H1 (cell line): ENCODE data around the gene KPNA6. TPM values are rescaled to one million over a fixed set of nuclear protein-coding genes. Genes with fewer than 3 reads are reported as not detected.

ENCODE experiments used
- CTCF ChIA-PET: fragments of 300-600 bp; sonication (Branson Sonifier 250); formaldehyde crosslinking; loops from one replicate; lab custom pipeline; 2021; ENCODE audit not compliant: partially characterized antibody; lab: Charles Lee
- POLR2A ChIA-PET: fragments of 300-600 bp; sonication (Branson Sonifier 250); formaldehyde crosslinking; loops from one replicate; lab custom pipeline; 2021; ENCODE audit warnings: inconsistent platforms; ENCODE audit not compliant: partially characterized antibody; lab: Charles Lee
- DNase-seq, 2 experiments: peaks; one replicate each; pipeline versions ENCODE4 v3.0.0 to v3.0.0-alpha.2; 2010 to 2022; ENCODE audit warnings: low spot score in 2 of 2, low read depth in 1 of 2, mixed read lengths in 1 of 2
- FAIRE-seq: peaks from 2 replicates; lab custom pipeline; 2011; peaks lifted over from hg19 to GRCh38; lab: Jason Lieb, UNC
- H2AFZ ChIP-seq: 2 replicates; pipeline ENCODE4 v1.8.1; 2012; ENCODE audit warnings: low read length, inconsistent platforms
- H2AK5ac ChIP-seq: 2 replicates; pipeline ENCODE4 v1.6.1; 2013; ENCODE audit warnings: low read depth, low read length
- H2BK120ac ChIP-seq: replicated peaks from 2 replicates; pipeline ENCODE3; 2013; ENCODE audit warnings: low read depth, low read length, inconsistent platforms
- H2BK12ac ChIP-seq: 2 replicates; pipeline ENCODE4 v1.6.1; 2013; ENCODE audit warnings: low read depth, low read length
- H2BK15ac ChIP-seq: 2 replicates; pipeline ENCODE4 v1.6.1; 2013; ENCODE audit warnings: low read length
- H2BK20ac ChIP-seq: 2 replicates; pipeline ENCODE4 v1.6.1; 2013; ENCODE audit warnings: low read length
- H2BK5ac ChIP-seq: 2 replicates; pipeline ENCODE4 v1.6.1; 2013; ENCODE audit warnings: low read depth, low read length
- H3K14ac ChIP-seq: 2 replicates; pipeline ENCODE4 v1.6.1; 2013; ENCODE audit warnings: inconsistent platforms; ENCODE audit not compliant: insufficient read length
- H3K18ac ChIP-seq: 2 replicates; pipeline ENCODE4 v1.6.1; 2013; ENCODE audit warnings: low read length; ENCODE audit errors: extremely low read depth
- H3K23ac ChIP-seq: 2 replicates; pipeline ENCODE4 v1.6.1; 2013; ENCODE audit warnings: inconsistent platforms; ENCODE audit not compliant: insufficient read length
- H3K23me2 ChIP-seq: 2 replicates; pipeline ENCODE4 v1.6.1; 2013; ENCODE audit warnings: low read depth, low read length
- H3K27ac ChIP-seq: 2 replicates; pipeline ENCODE4 v1.6.1; 2011; ENCODE audit warnings: low read depth, low read length, inconsistent platforms
- H3K27me3 ChIP-seq, 4 experiments: replicated peaks in 1 of 4; 1 replicate in 1 of 4; 2 replicates in 3 of 4; pipeline versions ENCODE4 v1.6.1 to v1.8.1; 2011 to 2013; ENCODE audit warnings: low read length in 3 of 4, mild to moderate bottlenecking in 3 of 4, inconsistent platforms in 2 of 4, mixed read lengths in 2 of 4, moderate library complexity in 1 of 4; ENCODE audit not compliant: control insufficient read depth in 3 of 4, insufficient read depth in 3 of 4; ENCODE audit errors: extremely low read depth in 1 of 4
- H3K36me3 ChIP-seq, 4 experiments: 2 replicates each; pipeline versions ENCODE4 v1.6.1 to v1.8.1; 2011 to 2013; ENCODE audit warnings: mild to moderate bottlenecking in 4 of 4, low read length in 3 of 4, moderate library complexity in 2 of 4, control low read depth in 1 of 4, inconsistent platforms in 1 of 4; ENCODE audit not compliant: insufficient read depth in 4 of 4, control insufficient read depth in 2 of 4
- H3K4ac ChIP-seq: replicated peaks from 2 replicates; pipeline ENCODE3; 2013; ENCODE audit warnings: low read length, low read depth, mixed read lengths, inconsistent platforms; ENCODE audit not compliant: insufficient read length
- H3K4me1 ChIP-seq, 4 experiments: replicated peaks in 1 of 4; 1 replicate in 1 of 4; 2 replicates in 3 of 4; pipeline versions ENCODE4 v1.6.1 to v1.8.1; 2011 to 2013; ENCODE audit warnings: low read length in 3 of 4, inconsistent platforms in 2 of 4, mixed read lengths in 1 of 4; ENCODE audit not compliant: insufficient read depth in 4 of 4, control insufficient read depth in 3 of 4
- H3K4me2 ChIP-seq, 2 experiments: 2 replicates each; pipeline versions ENCODE4 v1.6.1 to v1.8.1; 2011 to 2013; ENCODE audit warnings: low read depth in 2 of 2, low read length in 2 of 2, control low read depth in 1 of 2, inconsistent platforms in 1 of 2, mild to moderate bottlenecking in 1 of 2; ENCODE audit not compliant: insufficient read depth in 1 of 2
- H3K4me3 ChIP-seq, 4 experiments: fragments of 200-600, 300-600 bp in 1 of 4; sonication (generic), shearing (Covaris generic), sonication (Bioruptor Twin) in 1 of 4; 2 replicates each; pipeline versions ENCODE4 v1.5.1 to v1.8.1; 2011 to 2016; ENCODE audit warnings: low read length in 4 of 4, low read depth in 3 of 4, control low read depth in 2 of 4, inconsistent platforms in 2 of 4, mild to moderate bottlenecking in 2 of 4, mixed read lengths in 1 of 4, moderate library complexity in 1 of 4; ENCODE audit not compliant: insufficient read depth in 2 of 4; ENCODE audit errors: extremely low read depth in 1 of 4
- H3K56ac ChIP-seq: replicated peaks from 2 replicates; pipeline ENCODE3; 2013; ENCODE audit warnings: low read depth, mild to moderate bottlenecking, mixed read lengths, low read length, inconsistent platforms; ENCODE audit not compliant: insufficient read length
- H3K79me1 ChIP-seq: 2 replicates; pipeline ENCODE4 v1.6.1; 2013; ENCODE audit warnings: low read depth, low read length, control low read depth
- H3K79me2 ChIP-seq, 2 experiments: 2 replicates each; pipeline versions ENCODE4 v1.6.1 to v1.8.1; 2012 to 2013; ENCODE audit warnings: low read length in 2 of 2, mild to moderate bottlenecking in 2 of 2, inconsistent platforms in 1 of 2; ENCODE audit not compliant: insufficient read depth in 2 of 2, control insufficient read depth in 1 of 2
- H3K9ac ChIP-seq, 4 experiments: replicated peaks in 1 of 4; 1 replicate in 1 of 4; 2 replicates in 3 of 4; pipeline versions ENCODE4 v1.6.1 to v1.8.1; 2011 to 2013; ENCODE audit warnings: low read depth in 3 of 4, low read length in 3 of 4, control low read depth in 2 of 4, mild to moderate bottlenecking in 2 of 4, moderate library complexity in 2 of 4, inconsistent platforms in 1 of 4; ENCODE audit errors: extremely low read depth in 1 of 4
- H3K9me3 ChIP-seq, 2 experiments: 2 replicates each; pipeline versions ENCODE4 v1.6.1 to v1.8.1; 2012 to 2013; ENCODE audit warnings: mild to moderate bottlenecking in 2 of 2, moderate library complexity in 2 of 2, control low read depth in 1 of 2, inconsistent platforms in 1 of 2, low read depth in 1 of 2, low read length in 1 of 2, mixed read lengths in 1 of 2; ENCODE audit not compliant: insufficient read depth in 2 of 2
- H4K20me1 ChIP-seq, 2 experiments: replicated peaks in 1 of 2; 2 replicates each; pipeline versions ENCODE3 to v1.8.1; 2011 to 2013; ENCODE audit warnings: inconsistent platforms in 2 of 2, low read length in 2 of 2, mild to moderate bottlenecking in 1 of 2; ENCODE audit not compliant: insufficient read depth in 2 of 2, control insufficient read depth in 1 of 2
- H4K5ac ChIP-seq: 2 replicates; pipeline ENCODE4 v1.6.1; 2013; ENCODE audit warnings: low read length, low read depth, mixed read lengths, inconsistent platforms; ENCODE audit not compliant: insufficient read length
- H4K8ac ChIP-seq: 2 replicates; pipeline ENCODE4 v1.8.0; 2013; ENCODE audit warnings: mild to moderate bottlenecking, moderate library complexity, low read length, inconsistent platforms; ENCODE audit not compliant: insufficient read depth; ENCODE audit errors: extremely low read depth
- H4K91ac ChIP-seq: replicated peaks from 2 replicates; pipeline ENCODE3; 2013; ENCODE audit warnings: low read length, mixed read lengths, inconsistent platforms; ENCODE audit not compliant: insufficient read length
- ATF3 ChIP-seq: IDR thresholded peaks from 2 replicates; pipeline ENCODE4 v1.6.1; 2011; ENCODE audit warnings: low read depth, mild to moderate bottlenecking, low read length; ENCODE audit not compliant: insufficient read depth
- CEBPB ChIP-seq: IDR thresholded peaks from 2 replicates; pipeline ENCODE4 v1.6.1; 2012; ENCODE audit warnings: low read depth, low read length
- EP300 ChIP-seq, 2 experiments: IDR thresholded peaks; 1 replicate in 1 of 2; 2 replicates in 1 of 2; pipeline ENCODE4 v1.6.1; 2011 to 2012; ENCODE audit warnings: low read depth in 2 of 2, low read length in 2 of 2, mild to moderate bottlenecking in 2 of 2, borderline replicate concordance in 1 of 2, inconsistent platforms in 1 of 2, moderate library complexity in 1 of 2
- FOSL1 ChIP-seq: IDR thresholded peaks from 2 replicates; pipeline ENCODE4 v1.6.1; 2011; ENCODE audit warnings: mild to moderate bottlenecking, low read depth, low read length, moderate library complexity; ENCODE audit not compliant: insufficient read depth
- HDAC6 ChIP-seq: IDR thresholded peaks from one replicate; pipeline ENCODE4 v1.7.1; 2012; ENCODE audit warnings: low read depth, mild to moderate bottlenecking, inconsistent platforms, low read length, moderate library complexity
- NRF1 ChIP-seq: IDR thresholded peaks from 2 replicates; pipeline ENCODE4 v1.6.1; 2011; ENCODE audit warnings: mild to moderate bottlenecking, low read depth, low read length, improper control_type of control experiment
- POU5F1 ChIP-seq: IDR thresholded peaks from 2 replicates; pipeline ENCODE4 v1.6.1; 2011; ENCODE audit warnings: low read depth, mild to moderate bottlenecking, low read length, moderate library complexity
- RAD21 ChIP-seq, 2 experiments: IDR thresholded peaks in 1 of 2; conservative IDR thresholded peaks in 1 of 2; 2 replicates each; pipeline ENCODE4 v1.6.1; 2011; ENCODE audit warnings: low read depth in 2 of 2, low read length in 2 of 2, improper control_type of control experiment in 1 of 2, inconsistent platforms in 1 of 2, mild to moderate bottlenecking in 1 of 2, moderate library complexity in 1 of 2
- RFX5 ChIP-seq: IDR thresholded peaks from 2 replicates; pipeline ENCODE4 v1.6.1; 2011; ENCODE audit warnings: low read depth, low read length, improper control_type of control experiment, borderline replicate concordance
- RXRA ChIP-seq: IDR thresholded peaks from 2 replicates; pipeline ENCODE4 v1.6.1; 2011; ENCODE audit warnings: low read depth, mild to moderate bottlenecking, low read length, moderate library complexity; ENCODE audit not compliant: insufficient read depth
- SP1 ChIP-seq: IDR thresholded peaks from 2 replicates; pipeline ENCODE4 v1.6.1; 2011; ENCODE audit warnings: low read depth, low read length
- USF2 ChIP-seq: IDR thresholded peaks from 2 replicates; pipeline ENCODE4 v1.6.1; 2011; ENCODE audit warnings: low read length, improper control_type of control experiment
- WGBS, 2 experiments: shearing (Covaris generic) in 1 of 2; methylation state at CpG; one replicate each; pipeline versions ENCODE4 v1.1.6 to v1.1.7; 2013 to 2015; ENCODE audit warnings: low lambda C conversion rate in 2 of 2, mixed read lengths in 2 of 2, inconsistent platforms in 1 of 2, low coverage in 1 of 2, missing lambda C conversion rate in 1 of 2; ENCODE audit not compliant: insufficient replicate concordance in 2 of 2, insufficient coverage in 1 of 2, insufficient read length in 1 of 2; ENCODE audit errors: extremely low coverage in 1 of 2, missing lambda C conversion rate in 1 of 2; 5-methylcytosine and 5-hydroxymethylcytosine counted together
- polyA plus RNA-seq, 7 experiments: library from polyadenylated mRNA; depleted of rRNA in 3 of 7; stranded (reverse) in 5 of 7; unstranded in 2 of 7; fragments of >200 nt in 5 of 7; fragments of 200-250 nt in 2 of 7; gene quantifications; 1 replicate in 5 of 7; 2 replicates in 1 of 7; 4 replicates in 1 of 7; pipeline versions ENCODE4 v1.2.1 to v1.2.3, GENCODE V29; 2011 to 2013; ENCODE audit warnings: missing spikeins in 2 of 7, mixed read lengths in 2 of 7
- total RNA-seq: library from RNA; stranded (reverse); fragmentation: NEBNext Ultra II Directional; extraction: Animal tissue kit (Norgen Biotek cat#: 25700); gene quantifications from 2 replicates; pipeline ENCODE4 v1.2.1, GENCODE V29; 2021

KPNA6 gene
- total and polyA plus RNA-seq, 2 of the 8 experiments (the other 6 are each of a cell fraction or from before 2014, with no cell fraction given), result 24.2 to 120 TPM

- no peaks in the 10 kb centered on the region for H3K36me3 ChIP-seq
- no peak overlapping the region for H2BK12ac ChIP-seq
- H3K9ac ChIP-seq, result no peak overlapping the region
- no peak overlapping the region for H2BK5ac ChIP-seq
- no peak overlapping the region for H2BK15ac ChIP-seq
- H4K91ac ChIP-seq, result no peak overlapping the region
- no peak overlapping the region for H4K8ac ChIP-seq
- FAIRE-seq, result no peak
- H3K27me3 ChIP-seq, result no peaks in the 10 kb centered on the region
- H4K5ac ChIP-seq, result no peak overlapping the region
- POLR2A ChIA-PET, result interaction anchor here (0.7 to 2.2 kb wide), 4 partner anchors 10 to 203 kb away, joined by 3 to 7 read pairs (median 4); no protein-coding TSS in a partner anchor
- no peak overlapping the region for H2AK5ac ChIP-seq
- H3K27ac ChIP-seq, result no peak overlapping the region
- H3K14ac ChIP-seq, result no peak overlapping the region
- peaks cover 0 to 58% of the 10 kb centered on the region in 2 experiments; a peak in 3 of 4 replicates for H3K79me2 ChIP-seq
- H3K9me3 ChIP-seq, result no peaks in the 10 kb centered on the region
- no peak overlapping the region for H3K4me3 ChIP-seq
- H3K23ac ChIP-seq, result no peak overlapping the region
- no peak overlapping the region for H3K4ac ChIP-seq
- no peaks in the 10 kb centered on the region for H3K23me2 ChIP-seq
- no peak overlapping the region for H2BK20ac ChIP-seq
- WGBS, 2 experiments, result 83% methylated on average over 1 of the region's 1 CpG; no CpG with 5 or more reads in 1 of the 2 experiments
- H4K20me1 ChIP-seq, result peaks cover 0 to 2% of the 10 kb centered on the region in 2 experiments
- no peak overlapping the region for H3K56ac ChIP-seq
- no peak overlapping the region for H3K18ac ChIP-seq
- no peak overlapping the region for H3K4me2 ChIP-seq
- CTCF ChIA-PET, result interaction anchor here (0.6 to 2.3 kb wide), 7 partner anchors 11 to 20 kb away, joined by 3 to 8 read pairs (median 6); no protein-coding TSS in a partner anchor
- H3K79me1 ChIP-seq, result no peaks in the 10 kb centered on the region; the same call in 1 of the 2 replicates
- peaks cover 0 to 3% (median 0%) of the 10 kb centered on the region in 4 experiments; a peak in 3 of 7 replicates for H3K4me1 ChIP-seq
- DNase-seq, result no peak
- no peak overlapping the region for H2AFZ ChIP-seq
- H2BK120ac ChIP-seq, result no peak overlapping the region
- TF ChIP-seq RFX5 (no peak), NRF1 (no peak), RAD21 (IDR thresholded peaks at IDR 0.05 in 1 of 2, conservative IDR thresholded peaks at IDR 0.05 in 1 of 2; ENCODE audit: low read depth in 2 of 2, low read length in 2 of 2) (no peak), CEBPB (no peak), FOSL1 (no peak), POU5F1 (no peak), EP300 (IDR thresholded peaks at IDR 0.05; ENCODE audit: borderline replicate concordance in 1 of 2, low read depth in 2 of 2, low read length in 2 of 2) (no peak), HDAC6 (no peak), SP1 (no peak), ATF3 (no peak), RXRA (no peak), USF2 (no peak)
These were observed 21.1 kb downstream of the KPNA6 start for GRCh38 chr1:32128964-32129363.
